Peyer's patch (tissue), 4 donors: ENCODE results near the gene ZNF750. TPM values are rescaled to one million over a fixed set of nuclear protein-coding genes. Genes with fewer than 3 reads are reported as not detected.

Source experiments
- DNase-seq, 3 donors: peaks; one replicate each; pipeline ENCODE4 v3.0.0-alpha.2; 2017 to 2019
- H3K27ac ChIP-seq, 4 donors: fragments of 200-600 bp; sonication (generic); one replicate each; pipeline ENCODE4 v1.5.1; 2016 to 2019
- H3K27me3 ChIP-seq, 2 donors: fragments of 200-600 bp; sonication (generic); one replicate each; pipeline ENCODE4 v1.5.1; 2019
- H3K36me3 ChIP-seq, 3 donors: fragments of 200-600 bp; sonication (generic); one replicate each; pipeline ENCODE4 v1.5.1; 2016 to 2019
- H3K4me1 ChIP-seq, 4 donors: fragments of 200-600 bp; sonication (generic); one replicate each; pipeline ENCODE4 v1.5.1; 2016 to 2019
- H3K4me3 ChIP-seq, 4 donors: fragments of 200-600 bp; sonication (generic); 1 replicate in 3 of 4; 2 replicates in 1 of 4; pipeline ENCODE4 v1.5.1; 2016 to 2019; ENCODE audit warnings: mild to moderate bottlenecking in 1 of 4
- H3K9me3 ChIP-seq, 4 donors: fragments of 200-600 bp; sonication (generic); one replicate each; pipeline ENCODE4 v1.5.1; 2016 to 2019; ENCODE audit warnings: mild to moderate bottlenecking in 1 of 4
- CTCF ChIP-seq, 6 experiments: fragments of 450-650 bp in 4 of 6; fragments of 200-600 bp in 2 of 6; sonication (generic) in 1 of 6; IDR thresholded peaks; one replicate each; pipeline ENCODE4 v1.5.1; 2017 to 2019; ENCODE audit warnings: antibody characterized with exemption in 6 of 6, mild to moderate bottlenecking in 3 of 6, moderate library complexity in 1 of 6
- POLR2A ChIP-seq, 2 donors: fragments of 450-650 bp; IDR thresholded peaks; one replicate each; pipeline ENCODE4 v1.5.1; 2017; ENCODE audit warnings: antibody characterized with exemption in 2 of 2, mild to moderate bottlenecking in 2 of 2, moderate library complexity in 2 of 2
- total RNA-seq, 4 donors: library from RNA; depleted of rRNA; stranded (reverse); fragments of >200 nt; gene quantifications; one replicate each; pipeline ENCODE4 v1.1.0, GENCODE V29; 2016

The ZNF750 gene
- total RNA-seq, 4 donors from 2014 or later, result not detected

DNA sequence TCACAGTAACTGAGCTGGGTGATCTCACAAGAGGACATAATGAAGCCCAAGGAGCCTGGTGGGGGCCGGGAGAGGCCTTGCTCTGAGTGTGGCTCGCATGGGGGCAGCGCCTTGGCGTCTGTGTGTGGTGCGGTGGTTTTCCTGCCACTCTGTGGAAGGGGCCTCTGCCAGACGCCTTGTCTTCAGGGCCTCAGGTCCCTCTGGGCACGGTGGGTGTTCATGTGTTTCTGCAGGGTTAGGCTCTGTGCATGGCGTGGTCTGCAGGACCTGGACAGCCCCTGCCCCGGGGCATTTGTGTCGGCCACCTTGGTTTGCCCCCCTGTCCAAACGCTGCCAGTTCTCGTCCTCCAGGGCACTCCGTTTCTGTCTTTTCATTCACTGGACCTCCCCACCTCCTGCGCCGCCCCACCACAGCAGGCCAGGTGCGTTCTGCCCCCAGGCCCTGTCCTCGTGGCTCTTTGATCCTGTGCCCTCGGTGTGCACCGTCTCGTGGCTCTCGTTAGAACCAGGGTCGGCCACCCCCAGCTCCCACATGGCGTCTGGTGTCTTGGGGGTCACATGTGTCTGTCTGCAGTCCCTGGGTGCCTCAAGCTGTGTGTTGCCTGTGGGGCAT, 43.7 kb upstream of the ZNF750 start:
- DNase-seq, result peak in 1 of 3 donors; percentile 45
- H3K9me3 ChIP-seq, result no peaks in the 10 kb centered on the region
- H3K36me3 ChIP-seq, result no peaks in the 10 kb centered on the region
- H3K4me1 ChIP-seq, result peaks cover 0 to 32% (median 11%) of the 10 kb centered on the region in 4 donors
- H3K4me3 ChIP-seq, result no peak overlapping the region
- no peaks in the 10 kb centered on the region for H3K27me3 ChIP-seq
- TF ChIP-seq POLR2A (IDR thresholded peaks at IDR 0.05) (no peak), CTCF (IDR thresholded peaks at IDR 0.05) (no peak)
- peak overlapping the region; percentile 28 to 60 (median 40) for H3K27ac ChIP-seq

GRCh38 chr17:82882715-82883418, 43.0 kb upstream of the ZNF750 start:
- no peak overlapping the region for H3K4me3 ChIP-seq
- peak in 2 of 3 donors; percentile 67 to 85 for DNase-seq
- H3K27ac ChIP-seq, result peak overlapping the region; percentile 35 to 60 (median 52)
- no peaks in the 10 kb centered on the region for H3K27me3 ChIP-seq
- H3K4me1 ChIP-seq, result peaks cover under 1 to 39% (median 11%) of the 10 kb centered on the region in 4 donors
- H3K9me3 ChIP-seq, result no peaks in the 10 kb centered on the region
- no peak for TF ChIP-seq CTCF (IDR thresholded peaks at IDR 0.05)
- TF ChIP-seq POLR2A (IDR thresholded peaks at IDR 0.05), result no peak
- H3K36me3 ChIP-seq, result no peaks in the 10 kb centered on the region

GRCh38 chr17:82881900-82882714, 42.3 kb upstream of the ZNF750 start:
- TF ChIP-seq POLR2A (IDR thresholded peaks at IDR 0.05) (no peak), CTCF (IDR thresholded peaks at IDR 0.05) (no peak)
- Histone ChIP-seq H3K27ac (peak overlapping the region; percentile 7 to 59 (median 42)), H3K4me1 (peaks cover 3 to 40% (median 11%) of the 10 kb centered on the region in 4 donors), H3K36me3 (no peaks in the 10 kb centered on the region), H3K9me3 (no peaks in the 10 kb centered on the region), H3K4me3 (no peak overlapping the region), H3K27me3 (no peaks in the 10 kb centered on the region)
- peak in 1 of 3 donors; percentile 78 for DNase-seq

DNA sequence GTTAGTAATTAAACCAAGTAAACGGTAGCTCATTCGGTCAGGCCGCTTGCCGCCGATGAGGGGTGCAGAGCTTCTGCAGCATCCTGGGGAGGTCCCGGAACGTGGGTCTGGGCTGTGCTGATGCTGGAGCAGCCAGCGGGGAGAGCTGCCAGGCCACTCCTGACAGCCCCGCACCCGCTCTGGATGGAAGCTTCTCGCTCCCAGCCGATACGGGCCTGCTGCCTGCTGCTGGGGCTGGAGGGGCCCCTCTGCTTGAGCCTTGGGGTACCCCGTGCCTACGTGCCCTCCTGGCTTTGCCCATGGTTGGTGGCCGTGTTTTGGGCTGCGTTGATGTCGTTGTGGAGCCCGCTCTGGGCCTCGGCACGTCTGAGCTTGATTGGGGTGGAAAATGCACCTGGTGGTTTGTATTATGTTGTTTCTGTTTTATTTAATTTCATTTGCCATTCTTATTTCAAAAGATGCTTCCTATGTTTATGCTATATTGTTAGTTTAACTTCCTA, 41.6 kb upstream of the ZNF750 start:
- H3K4me1 ChIP-seq, result peaks cover 3 to 40% (median 11%) of the 10 kb centered on the region in 4 donors
- H3K9me3 ChIP-seq, result no peaks in the 10 kb centered on the region
- no peaks in the 10 kb centered on the region for H3K36me3 ChIP-seq
- no peak overlapping the region for H3K4me3 ChIP-seq
- H3K27ac ChIP-seq, result peak overlapping the region in 3 of 4 donors; percentile 7 to 60 (median 59)
- no peak for DNase-seq
- no peaks in the 10 kb centered on the region for H3K27me3 ChIP-seq
- TF ChIP-seq POLR2A (IDR thresholded peaks at IDR 0.05) (no peak), CTCF (IDR thresholded peaks at IDR 0.05) (no peak)

- Histone ChIP-seq H3K36me3 (no peaks in the 10 kb centered on the region), H3K9me3 (no peaks in the 10 kb centered on the region), H3K27ac (peak overlapping the region in 2 of 4 donors; percentile 17 to 59), H3K4me3 (no peak overlapping the region), H3K4me1 (peaks cover 3 to 35% (median 11%) of the 10 kb centered on the region in 4 donors), H3K27me3 (no peaks in the 10 kb centered on the region)
- DNase-seq, result no peak
- no peak for TF ChIP-seq POLR2A (IDR thresholded peaks at IDR 0.05)
- no peak for TF ChIP-seq CTCF (IDR thresholded peaks at IDR 0.05)
These were observed 41.0 kb upstream of the ZNF750 start for GRCh38 chr17:82880620-82881323.
